DMS153 (cell line): ENCODE measurements around the gene RAB8A.

Experiments used
- DNase-seq: peaks from one replicate; lab custom pipeline; 2025; lab: John Stamatoyannopoulos, UW

The RAB8A gene

GRCh38 chr19:16180611-16181010, 68.9 kb downstream of the RAB8A start:
- no peak for DNase-seq
